GM12878 (cell line): ENCODE measurements around the gene NEBL. TPM values are rescaled to one million over a fixed set of nuclear protein-coding genes. Genes with fewer than 3 reads are reported as not detected.

Source experiments
- ATAC-seq: fragments of 200-7000 bp; cut with Tn5 transposase; 3 replicates; pipeline ENCODE4 v1.9.1; 2020; ENCODE audit warnings: mild to moderate bottlenecking, moderate library complexity
- BruUV-seq: library from RNA; stranded (reverse); fragments of 400-500 nt; replicated peaks from 2 replicates; lab custom pipeline; 2021; lab: Mats Ljungman, UMichigan
- CTCF ChIA-PET: fragments of 300-600 bp; sonication (Branson Sonifier 250); formaldehyde crosslinking; extraction: SDS; loops from one replicate; lab custom pipeline; 2021; ENCODE audit warnings: inconsistent platforms; lab: Yijun Ruan, JAX
- POLR2A ChIA-PET: fragments of 350-600 bp; formaldehyde crosslinking; extraction: SDS; loops from one replicate; lab custom pipeline; 2021; ENCODE audit warnings: inconsistent platforms; lab: Charles Lee
- RAD21 ChIA-PET: fragments of 300-600 bp; sonication (Branson Sonifier 250); formaldehyde crosslinking; loops from one replicate; lab custom pipeline; 2023; ENCODE audit warnings: antibody characterized with exemption; ENCODE audit not compliant: unreplicated experiment; lab: Charles Lee
- SMC1A ChIA-PET: fragments of 300-600 bp; sonication (Branson Sonifier 250); formaldehyde crosslinking; loops from one replicate; lab custom pipeline; 2023; ENCODE audit not compliant: unreplicated experiment, uncharacterized antibody; lab: Charles Lee
- DNase-seq: peaks from one replicate; pipeline ENCODE4 v3.0.0-alpha.2; 2011; ENCODE audit warnings: low read depth, low spot score
- FAIRE-seq: peaks from 3 replicates; lab custom pipeline; 2011; peaks lifted over from hg19 to GRCh38; lab: Jason Lieb, UNC
- H2AFZ ChIP-seq: 2 replicates; pipeline ENCODE4 v1.6.0; 2011; ENCODE audit warnings: low read depth, low read length, control low read depth; ENCODE audit not compliant: control insufficient read depth
- H3K27ac ChIP-seq: 2 replicates; pipeline ENCODE4 v1.5.1; 2011; ENCODE audit warnings: control low read depth; ENCODE audit not compliant: control insufficient read depth, insufficient read depth
- H3K27me3 ChIP-seq, 2 experiments: replicated peaks in 1 of 2; 2 replicates each; pipeline versions ENCODE4 v1.6.0 to v1.6.1; 2011; ENCODE audit warnings: low read length in 1 of 2; ENCODE audit not compliant: control insufficient read depth in 2 of 2, insufficient read depth in 2 of 2
- H3K36me3 ChIP-seq, 2 experiments: 2 replicates each; pipeline ENCODE4 v1.5.1; 2011; ENCODE audit warnings: low read length in 1 of 2; ENCODE audit not compliant: control insufficient read depth in 2 of 2, insufficient read depth in 2 of 2
- H3K4me1 ChIP-seq: 2 replicates; pipeline ENCODE4 v1.6.1; 2011; ENCODE audit warnings: mild to moderate bottlenecking, low read length, moderate library complexity, mixed read lengths; ENCODE audit not compliant: control insufficient read depth, insufficient read depth
- H3K4me2 ChIP-seq: 2 replicates; pipeline ENCODE4 v1.6.0; 2011; ENCODE audit warnings: control low read depth; ENCODE audit not compliant: control insufficient read depth, insufficient read depth
- H3K4me3 ChIP-seq: fragments of 200-600 bp; sonication (generic); 2 replicates; pipeline ENCODE4 v1.5.1; 2016
- H3K79me2 ChIP-seq: 2 replicates; pipeline ENCODE4 v1.6.0; 2011; ENCODE audit warnings: low read length; ENCODE audit not compliant: control insufficient read depth, insufficient read depth
- H3K9ac ChIP-seq: 2 replicates; pipeline ENCODE4 v1.8.0; 2011; ENCODE audit warnings: low read length, control low read depth, mixed read lengths; ENCODE audit not compliant: control insufficient read depth, insufficient read depth
- H3K9me3 ChIP-seq: replicated peaks from 3 replicates; pipeline ENCODE4 v1.5.1; 2011; ENCODE audit warnings: mild to moderate bottlenecking, low read length; ENCODE audit not compliant: control insufficient read depth, insufficient read depth
- H4K20me1 ChIP-seq: 2 replicates; pipeline ENCODE4 v1.6.0; 2011; ENCODE audit not compliant: control insufficient read depth, insufficient read depth
- ASH2L ChIP-seq: fragments of 300-600, 200-600 bp; sonication (generic); IDR thresholded peaks from 2 replicates; pipeline ENCODE4 v1.6.1; 2017; ENCODE audit warnings: low read depth, mild to moderate bottlenecking, borderline replicate concordance
- BCL11A ChIP-seq: IDR thresholded peaks from 2 replicates; pipeline ENCODE4 v1.6.1; 2011; ENCODE audit warnings: low read depth, low read length
- CBX3 ChIP-seq: fragments of 200-600 bp; sonication (generic); IDR thresholded peaks from 2 replicates; pipeline ENCODE4 v1.6.1; 2016; ENCODE audit warnings: low read depth, borderline replicate concordance
- CREB1 ChIP-seq: IDR thresholded peaks from 2 replicates; pipeline ENCODE4 v1.6.1; 2012; ENCODE audit warnings: low read depth, mild to moderate bottlenecking, inconsistent platforms
- FOS ChIP-seq: IDR thresholded peaks from 3 replicates; pipeline ENCODE4 v1.6.1; 2011; ENCODE audit warnings: borderline replicate concordance; ENCODE audit not compliant: insufficient read length; ENCODE audit errors: extremely low read depth
- GATAD2B ChIP-seq: fragments of 450-650 bp; conservative IDR thresholded peaks from 2 replicates; pipeline ENCODE4 v1.6.1; 2017; ENCODE audit warnings: low read depth, mild to moderate bottlenecking, moderate library complexity
- HDAC6 ChIP-seq: fragments of 200-600 bp; sonication (generic); IDR thresholded peaks from one replicate; pipeline ENCODE4 v1.8.0; 2017; ENCODE audit warnings: antibody characterized with exemption; ENCODE audit not compliant: unreplicated experiment
- IKZF2 ChIP-seq, 2 experiments: fragments of 450-650 bp; IDR thresholded peaks; 2 replicates each; pipeline ENCODE4 v1.6.1; 2017; ENCODE audit warnings: mild to moderate bottlenecking in 2 of 2, moderate library complexity in 2 of 2
- IRF5 ChIP-seq: fragments of 450-650 bp; IDR thresholded peaks from 2 replicates; pipeline ENCODE4 v1.6.1; 2017; ENCODE audit warnings: borderline replicate concordance
- MYC ChIP-seq: IDR thresholded peaks from 2 replicates; pipeline ENCODE4 v1.6.1; 2011; ENCODE audit warnings: mild to moderate bottlenecking, low read length, moderate library complexity, inconsistent platforms; ENCODE audit not compliant: insufficient read depth, insufficient replicate concordance, insufficient read length, severe bottlenecking
- NRF1 ChIP-seq: conservative IDR thresholded peaks from 2 replicates; pipeline ENCODE4 v1.6.1; 2011; ENCODE audit warnings: mild to moderate bottlenecking, low read depth, low read length, improper control_type of control experiment
- POLR2AphosphoS5 ChIP-seq: IDR thresholded peaks from 2 replicates; pipeline ENCODE4 v1.6.1; 2011; ENCODE audit warnings: mild to moderate bottlenecking, low read length, inconsistent platforms
- SIX5 ChIP-seq: IDR thresholded peaks from 2 replicates; pipeline ENCODE4 v1.6.1; 2011; ENCODE audit warnings: mild to moderate bottlenecking, low read depth, low read length, moderate library complexity; ENCODE audit not compliant: severe bottlenecking
- SMAD5 ChIP-seq: IDR thresholded peaks from 2 replicates; pipeline ENCODE4 v1.6.1; 2016; ENCODE audit warnings: antibody characterized with exemption, low read depth
- SREBF1 ChIP-seq: IDR thresholded peaks from 2 replicates; pipeline ENCODE4 v1.6.1; 2012; ENCODE audit warnings: mild to moderate bottlenecking, low read length
- SRF ChIP-seq, 2 experiments: IDR thresholded peaks; 2 replicates each; pipeline ENCODE4 v1.6.1; 2011; ENCODE audit warnings: low read depth in 2 of 2, low read length in 2 of 2, mild to moderate bottlenecking in 1 of 2, moderate library complexity in 1 of 2
- ZBTB33 ChIP-seq: fragments of 450-650 bp; IDR thresholded peaks from 2 replicates; pipeline ENCODE4 v1.6.1; 2017; ENCODE audit warnings: mild to moderate bottlenecking
- WGBS: methylation state at CpG from one replicate; pipeline ENCODE4 v1.1.6; 2016; ENCODE audit warnings: low lambda C conversion rate; ENCODE audit not compliant: insufficient replicate concordance, insufficient coverage; ENCODE audit errors: missing lambda C conversion rate; 5-methylcytosine and 5-hydroxymethylcytosine counted together
- in situ Hi-C: fragments of 300-500 bp; cut with MboI; formaldehyde crosslinking; loops from 9 replicates; pipeline ENCODE4 v1.14.3; 2018; ENCODE audit warnings: mixed read lengths
- intact Hi-C: fragments of 100-400 bp; cut with micrococcal nuclease; formaldehyde crosslinking; loops from one replicate; pipeline ENCODE4 v1.14.2; 2022; ENCODE audit not compliant: unreplicated experiment
- polyA plus RNA-seq, 11 experiments: library from polyadenylated mRNA; depleted of rRNA in 4 of 11; unstranded in 6 of 11; stranded (reverse) in 5 of 11; fragments of >200 nt; fragmentation: Nextera tagmentation in 4 of 11; fragmentation: Illumina TruSeq in 1 of 11; extraction: Ambion mirVana in 4 of 11; extraction: Trizol in 1 of 11; gene quantifications; 1 replicate in 1 of 11; 2 replicates in 10 of 11; pipeline versions ENCODE4 v1.2.1 to v1.2.3, GENCODE V29; 2011 to 2016; ENCODE audit warnings: inconsistent platforms in 2 of 11, missing spikeins in 2 of 11, low read depth in 1 of 11
- total RNA-seq, 4 experiments: library from RNA; depleted of rRNA in 3 of 4; stranded (reverse); fragments of >200 nt in 3 of 4; fragmentation: Illumina TruSeq in 1 of 4; extraction: Trizol in 1 of 4; gene quantifications; 2 replicates each; pipeline versions ENCODE4 v1.2.1 to v1.2.3, GENCODE V29; 2013 to 2021
- TF ChIP-seq, protein P1 (sequence below): fragments of 450-650 bp; IDR thresholded peaks from 2 replicates; pipeline ENCODE4 v1.6.1; 2017; ENCODE audit warnings: mild to moderate bottlenecking, moderate library complexity

The NEBL gene
- total and polyA plus RNA-seq, 10 of the 15 experiments (the other 5 are each of a cell fraction or from before 2014, with no cell fraction given): 0.04 to 0.56 (median 0.11) TPM; not detected in 6

DNA sequence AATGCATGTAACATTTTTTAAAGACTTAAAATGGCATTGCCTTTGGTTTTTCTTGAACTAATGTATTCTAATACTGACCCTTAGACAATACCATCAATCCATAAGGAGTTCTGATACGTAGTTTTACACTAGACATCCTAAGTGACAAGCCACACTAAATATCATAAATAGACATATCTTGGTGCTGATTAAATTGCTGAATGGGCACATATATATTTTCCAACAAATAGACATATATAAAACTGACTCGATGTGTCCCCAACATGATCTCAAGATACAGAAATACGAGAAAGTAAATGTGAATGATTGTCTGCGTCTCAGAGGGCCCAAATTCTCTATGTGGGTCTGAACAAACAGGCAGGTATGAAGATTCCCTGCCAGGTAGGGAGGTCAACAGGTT, 99.8 kb downstream of the NEBL start (continued):
- TF ChIP-seq HDAC6: no peak
- TF ChIP-seq IKZF2 (IDR thresholded peaks at IDR 0.05): no peak

DNA sequence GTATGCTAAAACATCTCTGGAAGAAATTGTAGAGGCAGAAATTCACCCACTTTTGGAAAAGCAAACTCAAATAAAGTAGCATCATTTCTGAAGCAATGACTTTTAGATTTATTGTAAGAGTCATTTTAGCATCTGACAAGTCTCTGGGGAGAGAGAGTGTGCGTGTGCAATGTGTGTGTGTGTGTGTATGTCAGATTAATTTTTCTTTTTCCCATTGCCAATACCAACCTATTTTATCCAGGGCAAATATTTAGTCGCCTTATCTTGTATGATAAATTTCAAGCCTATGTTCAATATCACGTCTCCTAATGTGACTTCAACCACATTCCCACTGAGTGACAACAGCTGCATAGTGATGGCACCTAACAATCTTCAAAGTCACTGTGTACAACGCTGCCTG, 101.7 kb downstream of the NEBL start:
- BruUV-seq: no TSS peak
- no peak for ATAC-seq
- no peaks in the 10 kb centered on the region for H4K20me1 ChIP-seq
- H2AFZ ChIP-seq: no peak overlapping the region
- no peaks in the 10 kb centered on the region for H3K36me3 ChIP-seq
- no peaks in the 10 kb centered on the region for H3K27me3 ChIP-seq
- in situ Hi-C loops (no loop called here), intact Hi-C loops (no loop called here)
- H3K79me2 ChIP-seq: no peaks in the 10 kb centered on the region
- no peak overlapping the region for H3K4me3 ChIP-seq
- CTCF ChIA-PET: no interaction called here
- no peaks in the 10 kb centered on the region for H3K9me3 ChIP-seq
- no peak overlapping the region for H3K4me2 ChIP-seq
- POLR2A ChIA-PET: no interaction called here
- DNase-seq: no peak
- RAD21 ChIA-PET: no interaction called here
- no peak for FAIRE-seq
- SMC1A ChIA-PET: interaction anchor here (1.2 kb wide), 1 partner anchor 35 kb away, joined by 3 read pairs; no protein-coding TSS in a partner anchor
- H3K27ac ChIP-seq: no peak overlapping the region
- WGBS: 7% methylated on average over 4 of the region's 4 CpGs
- H3K9ac ChIP-seq: no peak overlapping the region
- no peaks in the 10 kb centered on the region for H3K4me1 ChIP-seq
- TF ChIP-seq FOS: no peak
- no peak for TF ChIP-seq IRF5
- TF ChIP-seq CREB1: no peak
- no peak for TF ChIP-seq SIX5
- TF ChIP-seq CBX3: no peak
- no peak for TF ChIP-seq NRF1
- TF ChIP-seq MYC: no peak
- no peak for TF ChIP-seq SRF (IDR thresholded peaks at IDR 0.05; ENCODE audit: low read depth in 2 of 2, low read length in 2 of 2)
- no peak for TF ChIP-seq POLR2AphosphoS5
- TF ChIP-seq SMAD5: no peak
- TF ChIP-seq GATAD2B: no peak
- TF ChIP-seq BCL11A: no peak
- TF ChIP-seq, protein P1, sequence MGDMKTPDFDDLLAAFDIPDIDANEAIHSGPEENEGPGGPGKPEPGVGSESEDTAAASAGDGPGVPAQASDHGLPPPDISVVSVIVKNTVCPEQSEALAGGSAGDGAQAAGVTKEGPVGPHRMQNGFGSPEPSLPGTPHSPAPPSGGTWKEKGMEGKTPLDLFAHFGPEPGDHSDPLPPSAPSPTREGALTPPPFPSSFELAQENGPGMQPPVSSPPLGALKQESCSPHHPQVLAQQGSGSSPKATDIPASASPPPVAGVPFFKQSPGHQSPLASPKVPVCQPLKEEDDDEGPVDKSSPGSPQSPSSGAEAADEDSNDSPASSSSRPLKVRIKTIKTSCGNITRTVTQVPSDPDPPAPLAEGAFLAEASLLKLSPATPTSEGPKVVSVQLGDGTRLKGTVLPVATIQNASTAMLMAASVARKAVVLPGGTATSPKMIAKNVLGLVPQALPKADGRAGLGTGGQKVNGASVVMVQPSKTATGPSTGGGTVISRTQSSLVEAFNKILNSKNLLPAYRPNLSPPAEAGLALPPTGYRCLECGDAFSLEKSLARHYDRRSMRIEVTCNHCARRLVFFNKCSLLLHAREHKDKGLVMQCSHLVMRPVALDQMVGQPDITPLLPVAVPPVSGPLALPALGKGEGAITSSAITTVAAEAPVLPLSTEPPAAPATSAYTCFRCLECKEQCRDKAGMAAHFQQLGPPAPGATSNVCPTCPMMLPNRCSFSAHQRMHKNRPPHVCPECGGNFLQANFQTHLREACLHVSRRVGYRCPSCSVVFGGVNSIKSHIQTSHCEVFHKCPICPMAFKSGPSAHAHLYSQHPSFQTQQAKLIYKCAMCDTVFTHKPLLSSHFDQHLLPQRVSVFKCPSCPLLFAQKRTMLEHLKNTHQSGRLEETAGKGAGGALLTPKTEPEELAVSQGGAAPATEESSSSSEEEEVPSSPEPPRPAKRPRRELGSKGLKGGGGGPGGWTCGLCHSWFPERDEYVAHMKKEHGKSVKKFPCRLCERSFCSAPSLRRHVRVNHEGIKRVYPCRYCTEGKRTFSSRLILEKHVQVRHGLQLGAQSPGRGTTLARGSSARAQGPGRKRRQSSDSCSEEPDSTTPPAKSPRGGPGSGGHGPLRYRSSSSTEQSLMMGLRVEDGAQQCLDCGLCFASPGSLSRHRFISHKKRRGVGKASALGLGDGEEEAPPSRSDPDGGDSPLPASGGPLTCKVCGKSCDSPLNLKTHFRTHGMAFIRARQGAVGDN: no peak
- no peak for TF ChIP-seq SREBF1
- no peak for TF ChIP-seq ZBTB33
- TF ChIP-seq ASH2L: no peak
